Stimulated activated CD8-positive, alpha-beta memory T cell treated with anti-CD3 and anti-CD28 coated beads, Interleukin-15, amount 100 ng/mL, for 1 hour (primary cell): ENCODE measurements around the gene CASKIN2.
"Not testable (repeated sequence)": the region's sequence is repeated elsewhere in the genome, so short reads cannot be mapped to it uniquely, and the experiment has no call there.

Source experiments
- DNase-seq: peaks from one replicate; pipeline ENCODE4 v3.0.0-alpha.2; 2020; ENCODE audit warnings: low read depth

Gene CASKIN2

DNA sequence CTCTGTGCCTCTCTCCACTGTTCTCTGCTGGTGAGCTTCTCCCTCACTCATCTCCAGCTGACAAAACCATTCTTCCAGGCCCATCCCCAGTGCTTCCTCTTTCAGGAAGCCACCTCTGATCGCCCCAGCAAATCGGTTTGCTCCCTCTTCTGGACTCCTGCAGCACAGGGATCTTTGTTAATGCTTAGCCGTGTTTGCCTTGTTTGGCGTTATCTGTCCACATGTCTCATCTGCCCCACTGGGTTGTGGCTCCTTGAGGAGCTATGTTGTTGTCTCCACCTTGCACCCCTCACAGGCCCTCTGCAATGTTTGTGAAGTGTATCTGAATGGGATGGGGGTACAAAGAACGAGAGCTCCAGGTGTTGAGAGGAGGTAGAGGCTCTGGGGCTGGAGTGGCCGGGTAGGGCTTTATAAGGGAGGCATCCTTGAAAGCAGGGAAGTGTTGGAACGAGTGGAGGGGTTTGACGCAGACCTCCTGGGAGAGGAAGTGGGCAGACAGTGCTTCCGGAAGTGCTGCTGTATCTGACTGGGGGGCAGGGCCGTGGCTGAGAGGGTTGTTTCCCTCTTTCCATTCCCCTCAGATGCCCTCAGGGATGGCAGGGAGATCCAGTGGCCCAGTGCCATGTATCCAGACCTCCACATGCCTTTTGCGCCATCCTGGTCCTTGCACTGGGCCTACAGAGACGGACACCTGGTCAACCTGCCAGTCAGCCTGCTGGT is 27.8 kb downstream of the CASKIN2 start:
- peak; percentile 25 for DNase-seq

DNA sequence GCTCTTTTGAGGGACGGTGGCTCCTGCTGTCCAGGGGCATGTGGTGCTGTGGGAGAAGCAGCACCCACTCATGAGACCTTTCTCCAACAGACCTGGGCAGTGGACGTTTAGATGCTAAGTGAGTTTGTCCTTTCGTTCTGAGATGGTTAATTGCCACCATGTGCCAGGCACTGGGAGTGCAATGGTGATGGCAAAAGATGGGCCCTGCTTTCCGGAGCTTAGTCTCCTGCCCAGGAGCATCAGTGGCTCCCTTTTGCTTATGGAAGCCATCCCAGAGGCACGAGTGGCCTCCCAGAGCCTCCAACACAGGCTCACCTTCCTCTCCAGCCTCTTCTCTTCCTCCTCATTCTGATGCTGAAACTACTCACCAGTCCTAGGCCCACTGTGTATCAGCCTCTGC is 28.4 kb downstream of the CASKIN2 start:
- DNase-seq: no peak

DNA sequence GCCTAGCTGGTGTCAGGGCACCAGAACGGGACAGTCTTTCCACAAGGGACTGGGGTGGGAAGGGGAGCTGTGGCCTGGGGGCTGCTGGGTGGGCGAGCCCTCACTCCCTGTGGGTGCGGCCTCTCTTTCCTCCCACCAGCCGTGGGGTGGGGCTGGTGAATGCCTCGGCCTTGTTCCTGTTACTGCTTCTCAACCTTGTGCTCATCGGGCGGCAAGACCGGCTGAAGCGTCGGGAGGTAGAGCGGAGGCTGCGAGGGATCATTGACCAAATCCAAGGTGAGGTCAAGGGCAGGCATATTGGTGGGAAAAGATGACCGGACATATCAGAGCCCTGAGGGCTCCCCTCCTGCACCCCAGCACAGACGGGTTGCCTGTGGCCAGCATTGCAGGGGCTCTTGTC is 29.2 kb downstream of the CASKIN2 start:
- DNase-seq: no peak

DNA sequence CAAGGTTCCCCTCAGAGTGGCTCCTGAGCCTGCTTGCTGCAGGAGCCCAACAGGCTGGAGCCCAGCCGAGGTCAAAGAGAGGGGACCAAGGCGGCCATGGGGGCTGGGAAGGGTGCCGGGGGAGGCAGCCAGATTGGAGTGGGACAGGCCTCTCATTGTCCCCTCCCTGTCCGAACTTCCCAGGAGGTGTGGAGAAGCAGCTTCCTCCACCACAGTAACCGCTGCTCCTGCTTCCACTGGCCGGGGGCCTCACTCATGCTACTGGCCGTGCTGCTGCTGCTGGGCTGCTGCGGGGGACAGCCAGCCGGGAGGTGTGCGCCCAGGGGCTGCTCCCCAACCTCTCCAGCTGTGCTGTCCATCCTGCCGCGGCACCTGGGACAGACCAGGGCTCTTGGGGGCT is 29.6 kb downstream of the CASKIN2 start:
- no peak for DNase-seq

DNA sequence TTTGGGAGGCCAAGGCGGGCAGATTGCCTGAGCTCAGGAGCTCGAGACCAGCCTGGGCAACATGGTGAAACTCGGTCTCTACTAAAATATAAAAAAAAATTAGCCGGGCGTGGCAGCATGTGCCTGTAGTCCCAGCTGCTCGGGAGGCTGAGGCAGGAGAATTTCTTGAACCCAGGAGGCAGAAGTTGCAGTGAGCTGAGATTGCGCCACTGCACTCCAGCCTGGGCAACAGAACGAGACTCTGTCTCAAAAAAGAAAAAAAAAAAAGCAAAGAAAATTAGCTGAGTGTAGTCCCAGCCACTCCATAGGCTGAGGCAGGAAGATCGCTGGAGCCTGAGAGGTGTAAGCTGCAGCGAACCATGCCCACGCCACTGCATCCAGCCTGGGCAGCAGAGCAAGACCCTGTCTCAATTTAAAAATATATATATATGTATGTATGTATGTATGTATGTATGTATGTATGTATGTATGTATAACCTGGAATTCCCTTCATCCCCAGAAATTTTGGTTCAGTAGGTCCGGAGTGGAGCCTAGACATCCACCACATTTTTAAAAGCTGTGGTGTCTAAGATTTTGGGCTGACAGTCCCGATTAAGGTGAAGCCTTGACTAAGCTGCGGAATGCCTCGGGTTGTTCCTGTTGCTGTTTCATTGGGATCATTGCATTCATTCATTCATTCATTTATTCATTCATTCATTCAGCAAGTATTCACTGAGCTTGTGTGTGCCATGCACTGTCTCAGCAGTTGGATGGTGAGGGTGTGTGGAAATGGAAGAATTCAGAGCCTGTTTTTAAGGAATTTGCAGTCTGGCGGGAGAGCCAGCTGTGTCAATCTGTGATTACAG is 33.0 kb downstream of the CASKIN2 start:
- DNase-seq: no peak

DNA sequence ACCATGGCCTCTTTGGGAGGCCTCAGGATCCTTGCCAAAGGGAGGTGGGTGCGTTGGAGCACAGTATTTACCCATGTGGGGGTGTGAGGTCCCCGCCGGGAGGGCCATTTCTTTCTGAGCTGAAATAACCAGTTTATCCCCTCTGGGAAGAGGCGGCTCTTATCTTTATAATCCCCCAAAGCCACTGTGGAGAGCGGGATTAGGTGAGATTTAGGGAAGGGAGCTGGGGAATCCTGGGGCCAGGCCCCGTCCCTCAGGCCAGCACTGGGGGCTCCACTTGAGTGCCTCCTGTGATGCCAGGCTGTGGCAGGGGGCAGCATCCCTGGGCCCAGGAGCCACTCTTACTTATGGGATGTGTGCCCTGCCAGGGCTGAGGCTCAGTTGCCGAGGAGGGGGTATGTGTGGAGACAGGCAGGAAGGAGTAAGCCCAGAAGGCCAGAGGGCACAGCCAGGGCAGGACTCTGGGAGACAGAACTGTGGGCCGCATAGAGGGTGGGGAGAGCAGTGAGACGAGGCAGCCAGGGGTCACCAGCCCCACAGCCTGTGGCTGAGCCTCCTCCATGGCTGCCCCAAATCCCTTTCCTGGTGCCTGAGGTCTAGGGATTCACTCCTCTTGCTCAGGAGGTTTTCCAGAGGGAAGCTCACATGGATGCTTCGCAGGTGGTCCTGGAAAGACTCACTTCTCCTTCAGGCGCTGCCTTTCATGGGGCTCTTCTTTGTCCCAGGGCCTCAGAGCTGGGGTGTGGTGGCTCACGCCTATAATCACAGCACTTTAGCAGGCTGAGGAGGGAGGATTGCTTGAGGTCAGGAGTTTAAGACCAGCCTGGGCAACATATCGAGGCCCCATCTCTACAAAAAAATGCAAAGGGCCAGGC is 33.9 kb downstream of the CASKIN2 start:
- DNase-seq: no peak

DNA sequence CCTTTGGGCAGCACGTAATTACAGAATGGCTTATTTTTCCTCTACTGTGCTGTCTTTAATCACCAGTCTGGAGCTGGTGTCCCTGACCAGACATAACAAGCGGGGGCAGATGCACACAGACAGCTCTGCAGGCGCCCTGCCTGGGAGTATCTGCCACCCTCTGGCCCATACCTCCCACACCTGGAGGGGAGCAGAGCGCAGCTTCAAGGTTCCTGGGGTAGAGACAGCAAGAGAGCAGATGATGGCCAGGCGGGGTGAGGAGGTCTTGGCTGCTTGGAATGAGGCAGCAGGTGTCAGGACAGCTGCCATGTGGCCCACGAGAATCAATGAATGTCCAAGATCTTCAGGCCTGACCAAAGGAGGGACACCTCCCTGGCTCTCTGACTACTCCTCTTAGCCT is 35.1 kb downstream of the CASKIN2 start:
- DNase-seq: no peak

DNA sequence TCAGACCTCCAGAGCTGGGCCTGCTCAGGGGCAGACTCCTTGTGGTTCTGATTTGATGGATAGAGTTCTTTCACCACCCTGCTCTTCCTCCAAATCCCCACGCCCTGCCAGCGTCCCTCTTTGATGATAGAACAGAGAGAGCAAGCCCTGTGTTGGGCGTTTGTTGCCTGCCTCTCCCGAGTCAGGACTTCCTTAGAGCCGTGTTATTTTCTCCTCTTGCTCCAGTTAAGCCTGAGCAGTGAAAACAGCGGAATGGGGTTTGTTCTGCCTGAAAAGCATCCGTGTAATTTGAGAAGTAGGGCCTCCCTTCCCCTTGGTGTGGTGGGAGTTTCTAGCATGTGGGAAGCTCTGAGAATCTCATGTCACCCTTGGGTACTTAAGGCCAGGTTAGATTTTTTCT is 36.8 kb downstream of the CASKIN2 start:
- DNase-seq: no peak

DNA sequence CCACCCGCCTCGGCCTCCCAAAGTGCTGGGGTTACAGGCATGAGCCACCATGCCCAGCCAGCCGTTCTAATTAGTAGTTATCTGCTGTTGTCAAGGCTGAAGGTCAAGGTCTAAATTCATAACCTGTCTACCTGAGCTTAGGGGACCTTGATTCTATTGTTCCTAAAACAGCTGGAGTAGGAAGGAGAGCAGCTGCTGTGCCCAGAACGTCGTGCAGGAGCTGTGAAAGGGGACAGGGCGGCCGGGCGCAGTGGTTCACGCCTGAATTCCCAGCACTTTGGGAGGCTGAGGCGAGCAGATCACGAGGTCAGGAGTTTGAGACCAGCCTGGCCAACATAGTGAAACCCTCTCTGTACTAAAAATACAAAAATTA is 37.9 kb downstream of the CASKIN2 start:
- not testable (repeated sequence) for DNase-seq

DNA sequence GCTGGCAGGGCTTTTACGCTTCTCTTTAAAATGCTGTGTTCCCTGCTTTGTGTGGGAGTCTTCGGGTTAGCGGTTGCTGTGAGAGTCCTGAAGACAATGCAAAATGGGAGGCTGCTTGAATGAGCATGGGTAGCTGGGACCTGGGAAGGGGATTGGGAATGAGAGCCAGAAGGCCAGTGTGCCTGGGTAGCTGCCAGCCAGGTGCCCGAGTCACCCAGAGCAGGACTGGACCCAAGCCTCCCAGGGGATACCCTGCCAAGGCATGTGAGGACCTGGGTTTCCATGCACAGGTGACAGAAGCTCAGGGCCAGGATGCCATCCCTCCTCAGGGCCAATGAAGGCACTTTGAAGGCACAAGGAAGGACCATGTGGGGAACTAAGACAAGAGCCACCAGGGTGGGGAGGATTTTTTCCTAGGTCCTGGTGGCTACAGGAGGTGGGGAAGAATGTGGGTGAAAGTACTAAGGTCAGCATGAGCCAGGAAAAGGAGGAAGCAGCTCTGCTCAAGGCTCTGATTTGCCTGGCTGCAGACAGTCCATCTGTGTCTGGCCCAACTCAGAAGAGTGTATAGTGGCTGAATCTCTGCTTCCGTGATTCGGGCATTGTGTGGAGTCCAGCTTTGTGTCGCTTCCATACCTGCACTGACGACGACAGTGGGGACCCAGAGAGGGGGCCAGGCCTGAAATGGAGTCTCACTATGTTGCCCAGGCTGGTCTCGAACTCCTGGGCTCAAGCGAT is 38.4 kb downstream of the CASKIN2 start:
- DNase-seq: no peak

DNA sequence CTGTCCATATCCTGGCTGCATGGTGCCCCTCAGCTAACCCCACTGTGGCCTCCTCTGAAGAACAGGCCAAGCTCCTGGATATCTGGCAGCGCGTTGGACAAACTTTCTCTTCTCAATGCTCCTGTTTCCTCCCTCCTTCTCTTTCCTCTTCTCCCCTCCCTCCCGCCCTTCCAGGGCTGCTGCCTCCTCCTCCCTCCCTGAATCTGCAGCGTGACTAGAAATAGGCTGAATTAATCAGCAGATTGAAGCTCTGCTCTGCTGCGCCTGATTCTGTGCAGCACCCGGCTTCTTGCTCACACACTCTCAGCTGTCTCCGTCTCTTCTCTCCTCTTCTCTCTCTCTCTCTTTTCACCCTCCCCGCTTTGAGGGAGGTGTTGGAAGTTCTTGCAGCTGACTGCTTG is 39.1 kb downstream of the CASKIN2 start:
- no peak for DNase-seq

DNA sequence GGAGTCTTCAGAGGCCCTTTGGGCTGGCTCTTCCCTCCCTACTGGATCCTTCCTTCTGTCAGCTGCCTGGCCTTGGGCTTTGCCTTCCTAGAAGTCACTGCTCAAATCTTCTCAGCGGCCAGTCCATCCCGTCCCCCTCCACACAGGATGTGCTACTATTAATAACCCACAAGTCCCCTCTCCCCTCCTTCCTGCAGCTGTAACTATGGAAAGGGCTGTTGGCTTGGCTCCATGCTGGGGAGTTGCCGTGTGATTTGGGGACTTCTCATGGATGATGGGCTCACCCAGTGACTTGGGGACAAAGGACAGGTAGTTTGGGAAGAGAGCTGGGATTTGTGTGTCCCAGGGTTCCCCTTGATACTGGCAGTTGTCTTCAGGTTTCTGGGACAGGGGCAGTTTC is 39.5 kb downstream of the CASKIN2 start:
- no peak for DNase-seq

DNA sequence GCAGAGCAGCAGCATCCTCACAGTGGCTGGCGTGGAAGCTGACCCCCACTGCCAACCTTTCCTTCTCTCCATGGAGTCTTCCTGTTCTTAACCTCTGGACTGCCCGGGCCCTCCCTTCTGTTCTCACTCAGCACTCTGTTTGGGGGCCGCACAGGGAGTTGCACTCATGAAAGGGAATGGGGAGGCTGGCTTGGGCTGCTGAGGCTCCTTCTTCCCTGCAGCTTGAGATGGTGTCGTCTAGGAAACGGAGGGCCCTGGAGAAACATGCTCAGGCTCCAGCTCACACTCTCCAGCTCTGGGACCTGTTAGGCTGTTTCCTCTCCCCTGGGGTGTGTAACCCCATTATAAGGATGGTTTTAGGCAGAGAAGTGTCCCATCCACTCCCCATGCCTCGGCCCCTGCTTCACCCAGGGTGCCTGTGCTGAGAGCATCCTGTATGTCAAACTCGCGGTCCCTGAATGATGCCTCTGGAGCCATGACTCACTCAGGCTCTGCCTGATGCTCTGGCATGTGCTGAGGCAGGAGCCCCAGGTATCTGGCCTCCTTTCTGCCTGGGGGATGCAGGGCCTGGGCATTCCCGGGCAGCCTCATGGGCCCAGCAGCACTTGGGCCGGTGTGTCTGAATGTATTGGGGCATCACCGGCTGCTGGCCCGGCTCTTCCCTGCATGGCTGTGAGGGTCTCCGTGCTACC is 40.0 kb downstream of the CASKIN2 start:
- DNase-seq: no peak

DNA sequence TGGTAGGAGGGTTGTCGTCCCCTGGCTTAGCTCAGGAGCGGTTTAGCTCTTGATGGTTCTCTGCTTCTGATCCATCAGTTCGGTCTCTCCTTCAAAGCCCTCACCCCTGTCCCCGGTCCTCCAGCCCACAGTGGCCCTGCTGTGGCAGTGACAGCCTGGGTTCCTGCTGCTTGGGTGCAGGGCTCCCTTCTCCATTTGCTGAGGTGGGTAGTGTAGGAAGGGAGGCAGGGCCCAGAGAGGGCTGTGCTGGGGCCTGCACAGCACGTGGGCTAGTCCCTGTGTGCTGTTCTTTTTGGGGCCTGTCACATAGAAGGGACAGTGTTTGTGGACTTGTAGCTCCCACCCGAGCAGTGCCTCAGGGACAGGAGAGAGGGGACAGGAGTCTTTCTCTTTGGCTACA is 40.6 kb downstream of the CASKIN2 start:
- no peak for DNase-seq

DNA sequence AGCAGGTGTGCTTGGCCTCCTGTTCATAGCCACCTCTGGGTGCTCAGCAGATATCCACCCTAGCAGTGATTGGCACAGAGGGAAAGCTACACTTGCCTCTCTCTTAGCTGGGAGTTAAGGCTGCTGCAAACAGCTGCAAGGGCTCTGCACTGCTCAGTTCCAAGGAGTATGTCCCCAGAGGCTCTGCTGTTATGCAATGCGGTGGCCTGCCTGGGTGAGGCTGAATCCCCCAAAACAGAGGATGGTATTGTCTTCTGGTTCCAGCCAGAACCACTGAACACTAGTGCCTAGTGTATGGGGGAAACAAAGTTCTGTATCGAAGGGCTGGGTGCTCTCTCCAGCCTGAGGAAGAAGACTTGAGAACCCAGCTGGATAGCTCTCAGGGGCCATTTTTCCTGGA is 42.1 kb downstream of the CASKIN2 start:
- no peak for DNase-seq

DNA sequence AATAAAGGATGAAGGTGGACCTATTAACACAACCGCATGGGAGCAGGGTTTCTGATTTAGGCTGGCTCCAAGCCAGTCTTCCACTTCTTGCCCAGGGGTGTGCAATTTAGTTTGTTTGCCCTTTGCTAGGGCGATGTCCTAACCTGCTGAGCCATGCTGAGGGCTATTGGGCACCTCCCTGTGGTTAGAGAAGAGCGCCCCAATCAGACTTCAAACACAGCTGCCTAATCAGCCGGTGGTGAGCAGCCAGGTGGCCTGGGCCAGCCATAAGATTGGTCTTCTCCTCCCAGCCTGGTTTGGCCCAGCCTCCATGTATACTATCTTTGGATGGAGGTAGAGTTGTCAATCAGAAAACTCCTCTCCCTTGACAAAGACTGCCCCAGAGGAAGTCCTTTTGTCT is 43.2 kb downstream of the CASKIN2 start:
- no peak for DNase-seq

DNA sequence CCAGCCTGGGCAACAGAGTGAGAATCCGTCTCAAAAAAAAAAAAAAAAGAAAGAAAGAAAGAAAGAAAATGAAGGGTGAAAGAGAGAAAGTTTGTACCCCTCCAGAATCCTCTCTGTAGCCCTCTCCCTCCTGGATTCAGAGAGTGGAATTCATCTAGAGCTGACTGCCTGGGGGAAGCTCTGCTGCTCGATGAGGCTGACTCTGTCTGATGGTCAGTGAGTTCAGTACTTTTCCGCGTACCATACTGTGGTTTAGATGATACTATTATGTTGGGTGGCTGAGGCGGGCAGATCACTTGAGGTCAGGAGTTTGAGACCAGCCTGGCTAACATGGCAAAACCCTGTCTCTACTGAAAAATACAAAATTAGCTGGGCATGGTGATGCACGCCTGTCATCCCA is 44.1 kb downstream of the CASKIN2 start:
- no peak for DNase-seq

DNA sequence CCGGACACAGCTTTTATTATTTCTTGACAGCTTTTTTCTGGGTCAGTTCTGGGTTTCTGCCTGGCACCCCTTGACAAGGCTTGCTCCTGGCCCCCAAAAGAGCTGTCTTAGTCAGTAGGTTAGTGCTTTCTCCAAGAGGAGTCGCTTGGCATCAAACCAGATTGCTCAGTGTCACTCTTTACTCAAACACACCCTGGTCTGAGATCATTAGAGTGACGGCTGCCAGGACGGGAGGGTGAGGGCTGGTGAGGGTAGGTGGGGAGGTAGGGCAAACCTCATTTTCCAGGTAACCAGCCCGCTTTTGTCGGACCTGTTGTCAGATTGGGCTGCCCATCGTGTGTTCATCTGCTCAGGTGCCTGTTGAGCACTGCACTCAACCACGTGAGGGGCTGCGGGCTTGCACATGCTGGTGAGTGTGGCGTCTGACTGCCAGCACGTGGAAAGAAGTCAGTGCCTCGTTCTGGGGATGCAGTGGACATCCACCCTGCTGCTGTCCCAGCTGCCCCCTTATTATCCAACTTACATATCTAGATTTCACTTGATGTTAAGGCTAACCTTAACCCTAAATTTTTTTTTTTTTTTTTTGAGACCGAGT is 46.5 kb downstream of the CASKIN2 start:
- no peak for DNase-seq

DNA sequence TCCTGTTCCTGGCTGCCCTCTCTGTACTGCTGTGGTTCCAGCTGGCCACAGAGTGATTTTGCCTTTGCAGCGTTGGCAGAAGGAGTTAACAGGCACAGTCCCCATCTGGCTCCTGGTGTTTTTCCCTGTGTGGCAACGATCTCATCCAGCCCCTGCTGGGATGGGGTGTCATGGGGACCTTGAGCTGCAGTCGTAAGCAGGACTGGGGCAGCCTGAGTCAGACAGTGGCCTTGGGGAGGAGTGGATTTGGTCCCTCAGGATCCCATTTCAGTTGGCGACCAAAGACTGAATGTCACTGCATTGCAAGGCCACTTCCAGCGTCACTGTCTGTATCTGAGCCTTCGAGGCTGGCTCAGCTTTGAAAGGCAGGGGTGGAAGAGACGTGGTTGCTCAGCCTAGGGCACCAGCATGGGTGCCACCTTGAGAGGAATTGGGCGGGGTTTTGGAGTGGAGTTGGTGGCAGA is 47.0 kb downstream of the CASKIN2 start:
- DNase-seq: no peak

DNA sequence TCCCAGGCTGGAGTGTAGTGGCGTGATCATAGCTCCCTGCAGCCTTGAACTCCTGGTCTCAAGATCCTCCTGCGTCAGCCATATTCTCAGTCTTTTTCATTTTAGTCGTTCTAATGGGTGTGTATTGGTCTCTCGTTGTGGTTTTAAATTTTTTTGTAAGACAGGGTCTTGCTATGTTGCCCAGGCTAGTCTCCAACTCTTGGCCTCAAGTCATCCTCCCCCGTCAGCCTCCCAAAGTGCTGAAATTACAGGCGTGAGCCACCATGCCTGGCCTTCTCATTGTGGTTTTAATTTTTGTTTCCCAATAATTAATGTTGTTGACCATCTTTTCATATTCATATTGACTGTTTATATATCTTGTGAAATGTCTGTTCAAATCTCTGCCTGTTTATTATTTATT is 50.3 kb downstream of the CASKIN2 start:
- DNase-seq: no peak

DNA sequence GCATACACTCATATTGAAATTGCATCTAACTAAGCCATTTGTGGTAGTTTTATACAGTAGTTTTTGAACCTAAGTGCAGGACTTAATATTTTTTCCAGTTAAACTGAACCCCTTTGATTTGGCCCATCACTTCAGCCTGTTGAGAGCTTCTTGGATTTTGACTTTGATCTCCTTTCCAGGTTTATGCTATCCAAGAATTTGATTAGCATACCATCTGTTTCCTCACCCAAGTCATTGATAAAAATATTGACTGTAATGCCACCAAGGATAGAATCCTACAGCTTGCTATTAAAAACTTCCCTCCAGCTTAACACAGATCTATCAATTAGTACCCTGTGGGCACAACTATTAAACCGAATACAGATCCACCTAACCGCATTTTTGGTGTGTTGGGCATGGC is 51.7 kb downstream of the CASKIN2 start:
- DNase-seq: no peak
